Eye (tissue), 1 donor: Measurements from ENCODE around the gene CRACDL.
"Not testable (repeated sequence)": the region's sequence is repeated elsewhere in the genome, so short reads cannot be mapped to it uniquely, and the experiment has no call there.

Experiments used
- DNase-seq: peaks from one replicate; pipeline ENCODE4 v3.0.0-alpha.2; 2015

CRACDL gene

DNA sequence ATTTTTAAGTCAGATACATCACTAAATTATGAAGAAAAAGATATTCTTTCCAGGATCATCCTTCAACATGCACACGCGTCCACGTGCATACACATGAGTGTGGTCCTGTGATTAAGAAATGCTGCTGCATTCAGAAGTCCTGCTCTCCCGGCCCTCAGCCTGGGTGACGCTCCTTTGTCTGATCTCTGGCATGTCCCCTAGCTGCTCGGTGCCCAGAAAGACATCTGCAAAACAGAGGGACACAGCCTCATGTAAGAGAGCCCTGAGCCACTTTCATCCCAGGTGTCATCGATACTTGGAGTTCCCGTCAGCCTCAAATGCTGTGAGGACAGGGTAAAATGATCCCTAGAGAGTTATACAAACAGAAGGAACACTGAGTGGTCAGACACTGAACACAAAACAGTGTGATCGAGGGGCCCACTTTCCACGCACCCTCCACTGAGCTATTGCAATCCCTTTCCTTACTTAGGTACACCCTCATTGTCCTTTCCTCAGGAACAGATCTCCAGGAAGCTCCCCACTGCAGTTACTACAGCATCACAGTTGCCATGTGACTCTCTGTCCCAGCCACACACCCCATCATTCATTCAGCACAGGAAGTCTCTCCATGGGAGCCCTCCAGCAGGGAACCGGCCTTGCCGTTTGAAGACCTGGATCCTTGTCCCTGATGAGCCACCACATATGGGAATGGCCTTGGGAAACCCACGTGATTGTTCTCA is 32.1 kb downstream of the CRACDL start:
- DNase-seq = no peak

DNA sequence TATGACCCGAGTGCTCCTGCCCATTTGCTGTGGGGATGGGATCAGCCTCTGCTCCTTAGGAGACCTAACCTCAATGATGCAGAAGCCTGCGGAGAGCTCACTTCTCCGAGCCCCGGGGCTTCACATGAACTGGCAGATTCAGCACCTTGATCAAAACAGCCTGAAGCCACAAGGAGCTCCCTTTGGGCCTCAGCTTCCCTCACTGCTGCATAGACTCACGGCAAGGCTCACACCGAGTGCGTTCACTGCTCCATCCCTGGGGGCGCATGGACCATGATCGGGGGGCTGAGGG is 33.0 kb downstream of the CRACDL start:
- DNase-seq = no peak

DNA sequence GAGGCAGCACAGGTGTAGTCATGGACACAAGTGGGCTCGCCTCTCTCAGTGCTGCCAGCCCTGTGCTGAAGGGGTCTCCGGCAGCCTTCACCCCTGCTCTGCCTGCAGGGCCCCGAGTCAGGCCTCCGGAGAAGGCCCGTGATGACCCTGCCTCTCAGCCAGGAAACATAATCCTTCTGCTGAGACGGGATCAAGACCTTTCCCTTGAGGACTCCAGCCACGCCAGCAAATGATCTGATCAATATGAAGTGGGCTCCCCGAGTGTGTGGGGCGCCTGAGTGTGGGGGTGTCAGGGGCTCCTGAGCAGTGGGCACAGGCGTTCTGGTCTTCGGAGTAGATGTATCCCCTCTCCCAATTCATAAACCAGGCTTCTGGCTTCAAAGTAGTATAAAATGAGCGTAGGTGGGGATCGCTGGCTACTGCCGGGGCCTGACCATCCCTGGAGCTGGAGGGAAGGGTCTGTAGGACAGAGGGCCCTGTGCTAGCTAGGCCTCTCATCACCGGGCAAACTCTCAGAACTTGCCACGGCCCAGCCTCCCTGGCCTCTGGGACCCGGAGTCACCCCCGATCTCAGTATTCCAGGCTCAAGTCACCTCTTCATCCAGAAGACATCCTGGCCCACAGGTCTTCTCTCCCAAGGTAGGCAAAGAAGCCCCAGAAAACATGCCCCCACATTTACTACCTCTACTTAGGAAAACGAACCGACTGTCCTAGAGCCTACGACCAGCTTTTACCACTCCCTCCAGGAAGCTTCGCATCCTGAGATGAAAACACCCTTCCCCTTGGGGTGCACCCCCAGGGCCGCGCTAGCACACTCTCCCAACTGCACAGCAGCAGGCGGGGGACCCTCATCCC is 33.6 kb downstream of the CRACDL start:
- DNase-seq = no peak

DNA sequence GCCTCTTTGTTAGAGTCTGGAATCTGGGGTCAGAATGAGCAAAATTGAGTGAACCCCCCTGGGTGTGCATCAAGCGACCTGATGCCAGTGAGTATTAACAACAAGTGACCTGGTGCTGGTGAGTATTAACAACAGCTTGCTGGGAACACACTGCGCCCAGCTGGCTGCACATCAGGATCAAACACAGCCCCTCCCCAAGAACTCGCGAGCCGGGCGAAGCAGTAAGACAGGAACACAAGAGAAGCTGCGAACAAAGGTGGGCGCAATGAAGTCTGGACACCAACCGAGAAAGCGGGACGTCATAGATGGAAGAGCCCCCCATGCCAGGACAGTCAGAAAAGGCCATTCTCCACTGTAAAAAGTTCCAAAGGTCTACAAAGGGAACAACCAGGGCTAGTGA is 34.3 kb downstream of the CRACDL start:
- no peak for DNase-seq

GRCh38 chr2:98901291-98901690 is 34.7 kb downstream of the CRACDL start:
- DNase-seq = no peak

DNA sequence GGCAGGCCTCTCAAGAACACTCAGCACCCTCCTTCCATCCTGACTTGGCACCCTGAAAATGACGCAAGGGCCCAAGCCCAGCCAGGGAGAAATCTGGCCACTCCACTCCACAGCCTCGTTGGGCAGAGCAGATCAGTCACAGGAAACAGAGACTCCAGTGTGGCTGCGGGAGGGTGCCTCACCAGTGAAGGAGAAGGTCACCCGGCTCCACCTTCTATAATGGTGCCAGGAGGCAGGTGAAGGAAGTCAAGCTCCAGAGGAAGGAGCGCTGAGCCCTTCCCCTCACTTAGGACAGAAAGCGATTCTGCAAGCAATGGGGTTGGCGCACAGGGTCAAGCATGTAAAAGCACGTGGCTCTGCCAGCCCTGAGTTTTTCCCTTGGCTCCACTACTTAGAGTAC is 35.3 kb downstream of the CRACDL start:
- DNase-seq = no peak

- not testable (repeated sequence) for DNase-seq
Measured at GRCh38 chr2:98899703-98900078, 36.3 kb downstream of the CRACDL start.

GRCh38 chr2:98899041-98899702 is 36.9 kb downstream of the CRACDL start:
- no peak for DNase-seq

- DNase-seq = no peak
Measured at GRCh38 chr2:98898423-98898841, 37.6 kb downstream of the CRACDL start.

DNA sequence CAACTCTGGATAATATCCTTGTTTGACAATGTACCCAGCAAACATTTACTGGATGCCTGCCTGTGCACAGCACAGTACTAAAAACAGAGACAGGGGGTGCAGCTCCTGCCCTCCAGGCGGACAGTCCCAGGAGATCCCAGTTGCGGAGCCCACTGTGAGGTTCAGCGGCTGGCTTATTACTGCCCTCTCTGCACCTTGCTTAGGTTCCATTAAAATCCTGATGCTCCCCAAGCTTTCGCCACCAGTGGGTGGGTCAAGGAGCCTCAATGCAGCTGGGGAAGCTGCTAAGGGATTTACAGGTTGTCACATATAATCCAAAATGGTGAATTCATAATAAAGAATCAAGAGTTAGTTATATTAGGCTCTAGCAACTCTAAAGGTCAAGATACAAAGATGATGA is 38.3 kb downstream of the CRACDL start:
- DNase-seq = no peak

DNA sequence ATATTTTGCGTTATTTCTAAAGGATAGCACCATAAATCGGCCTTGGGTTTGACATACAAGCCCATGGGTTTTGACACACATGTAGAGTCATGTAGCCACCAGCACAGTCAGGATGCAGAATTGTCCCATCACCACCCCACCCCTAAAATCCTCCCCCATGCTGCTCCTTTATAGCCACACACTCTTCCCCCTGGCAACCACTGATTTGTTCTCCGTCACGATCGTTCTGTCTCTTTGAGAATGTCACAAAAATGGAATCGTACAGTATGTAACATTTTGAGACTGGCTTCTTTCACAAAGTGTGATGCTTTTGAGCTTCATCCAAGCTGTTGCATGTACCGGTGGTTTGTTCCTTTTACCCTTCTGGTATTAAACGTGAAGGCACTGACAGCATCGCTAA is 39.1 kb downstream of the CRACDL start:
- DNase-seq = no peak

DNA sequence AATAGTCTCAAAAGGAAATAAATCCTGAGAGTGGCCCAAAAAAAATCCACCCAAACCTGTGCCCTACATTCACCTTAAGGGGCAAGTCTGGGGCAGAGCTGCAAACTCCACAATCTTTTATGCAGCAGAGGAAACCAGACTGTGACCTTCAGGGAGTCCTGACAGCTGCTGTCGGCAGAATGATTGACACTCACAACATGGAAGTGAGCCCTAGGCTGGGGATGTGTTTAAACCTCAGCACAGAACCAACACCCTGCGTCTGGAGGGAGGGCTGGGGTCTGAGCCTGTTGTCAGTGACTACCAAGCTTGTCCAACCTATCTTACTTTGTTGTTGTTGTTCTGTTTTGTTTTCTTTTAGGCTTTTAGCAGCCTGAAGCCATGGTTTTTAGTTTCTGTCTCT is 39.6 kb downstream of the CRACDL start:
- DNase-seq = no peak

DNA sequence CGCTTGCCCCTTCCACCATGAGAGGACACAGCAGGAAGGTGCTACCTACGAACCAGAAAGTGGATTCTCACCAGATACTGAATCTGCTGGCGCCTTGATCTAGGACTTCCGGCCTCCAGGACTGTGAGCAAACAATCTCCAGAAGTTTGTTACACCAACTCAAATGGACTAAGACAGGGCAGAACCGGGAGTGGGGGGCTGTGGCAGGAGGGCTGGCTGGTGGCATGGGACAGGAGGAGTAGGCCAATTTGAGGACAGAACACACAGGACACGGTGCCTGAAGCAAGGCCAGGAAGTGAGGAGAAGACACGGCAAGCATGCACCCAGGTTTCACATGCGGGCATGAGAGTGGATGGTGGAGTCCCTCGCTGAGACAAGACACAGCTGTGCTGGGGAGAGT is 40.1 kb downstream of the CRACDL start:
- DNase-seq = no peak

- DNase-seq = no peak
Measured at GRCh38 chr2:98895221-98895620, 40.8 kb downstream of the CRACDL start.

- no peak for DNase-seq
Measured at GRCh38 chr2:98894331-98895000, 41.6 kb downstream of the CRACDL start.

DNA sequence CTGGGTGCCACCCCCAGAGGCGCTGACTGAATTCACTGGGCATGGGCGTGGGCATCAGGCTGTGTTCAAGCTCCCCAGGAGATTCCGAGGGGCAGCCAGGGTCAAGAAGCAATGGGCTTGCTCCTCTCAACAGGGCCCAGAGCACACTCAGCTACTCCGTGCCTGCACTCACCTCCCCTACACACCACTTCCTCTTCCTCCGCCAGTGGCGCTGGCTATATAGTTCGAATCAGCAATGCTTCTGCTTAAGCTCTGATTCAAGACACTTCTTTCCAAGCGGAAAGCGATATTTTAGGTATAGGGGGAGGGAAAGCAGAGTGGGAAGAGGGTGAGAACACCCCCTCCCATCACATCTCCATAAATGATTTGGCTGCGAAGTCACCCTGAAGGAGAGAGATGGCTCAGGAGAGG is 42.1 kb downstream of the CRACDL start:
- no peak for DNase-seq

DNA sequence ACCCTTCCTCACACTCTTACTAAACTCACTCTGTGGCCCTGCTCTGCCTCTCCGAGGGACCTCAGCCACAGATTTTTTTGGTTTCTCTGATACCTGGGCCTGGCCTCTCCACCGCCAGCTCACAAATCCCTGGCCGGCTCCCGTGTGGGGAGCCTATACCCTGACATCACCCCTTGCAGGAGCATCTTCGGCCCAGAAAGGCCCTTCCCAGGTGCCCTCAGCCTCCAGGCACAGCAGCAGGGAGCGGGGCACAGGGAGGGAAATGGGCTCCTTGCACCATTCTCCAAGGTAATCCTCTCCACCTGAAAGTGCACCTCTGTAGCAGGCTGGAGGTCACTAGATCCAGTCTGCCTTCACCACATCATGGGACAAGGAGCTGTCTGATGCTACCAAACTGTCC is 43.2 kb downstream of the CRACDL start:
- DNase-seq = no peak

- DNase-seq = no peak
Measured at GRCh38 chr2:98891591-98891990, 44.4 kb downstream of the CRACDL start.

GRCh38 chr2:98886066-98886554 is 49.9 kb downstream of the CRACDL start:
- DNase-seq = no peak

DNA sequence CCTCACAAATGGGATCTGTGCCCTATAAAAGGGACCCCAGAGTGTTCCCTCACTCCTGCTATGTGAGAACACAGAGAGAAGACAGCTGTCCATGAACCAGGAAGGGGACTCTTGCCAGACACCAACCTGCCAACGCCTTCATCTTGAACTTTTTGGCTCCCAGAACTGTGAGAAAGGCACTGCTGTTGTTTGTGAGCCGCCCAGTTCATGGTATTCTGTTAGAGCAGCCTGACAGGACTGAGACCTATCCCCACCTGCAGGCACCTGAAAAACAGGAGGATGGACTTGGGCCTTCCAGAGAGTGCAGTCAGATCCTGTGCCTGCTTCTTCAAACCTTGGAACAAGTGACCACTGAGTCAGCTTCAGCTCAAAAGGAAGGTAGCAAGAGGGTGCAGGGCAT is 51.4 kb downstream of the CRACDL start:
- no peak for DNase-seq

GRCh38 chr2:98883780-98884211 is 52.2 kb downstream of the CRACDL start:
- no peak for DNase-seq

GRCh38 chr2:98882971-98883779 is 52.9 kb downstream of the CRACDL start:
- DNase-seq = no peak
